Adrenal gland (tissue), 12 donors: ENCODE data around the gene PSMB11. TPM values are rescaled to one million over a fixed set of nuclear protein-coding genes. Genes with fewer than 3 reads are reported as not detected.

ENCODE experiments used
- DNase-seq, 7 donors: peaks; one replicate each; pipeline ENCODE4 v3.0.0-alpha.2; 2019 to 2020
- H3K27ac ChIP-seq, 5 donors: fragments of 200-600 bp; sonication (generic) in 4 of 5; 1 replicate in 3 of 5; 2 replicates in 2 of 5; pipeline versions ENCODE4 v1.5.1 to v1.8.0; 2016 to 2020; ENCODE audit warnings: mild to moderate bottlenecking in 1 of 5
- H3K27me3 ChIP-seq: fragments of 200-600 bp; 2 replicates; pipeline ENCODE4 v1.8.0; 2021
- H3K36me3 ChIP-seq, 2 donors: fragments of 200-600 bp; replicated peaks in 1 of 2; 1 replicate in 1 of 2; 2 replicates in 1 of 2; pipeline versions ENCODE4 v1.5.1 to v1.8.0; 2018 to 2022
- H3K4me1 ChIP-seq, 2 donors: fragments of 200-600 bp; replicated peaks in 1 of 2; 1 replicate in 1 of 2; 2 replicates in 1 of 2; pipeline versions ENCODE4 v1.5.1 to v1.8.0; 2018 to 2021
- H3K4me3 ChIP-seq, 4 donors: fragments of 200-600 bp; sonication (generic) in 3 of 4; one replicate each; pipeline ENCODE4 v1.5.1; 2016 to 2018
- H3K9me3 ChIP-seq, 3 donors: fragments of 200-600 bp; sonication (generic) in 1 of 3; replicated peaks in 1 of 3; 1 replicate in 2 of 3; 2 replicates in 1 of 3; pipeline versions ENCODE4 v1.5.1 to v1.8.0; 2016 to 2021
- POLR2A ChIP-seq, 2 donors: fragments of 450-650 bp; IDR thresholded peaks; one replicate each; pipeline ENCODE4 v1.6.1; 2017; ENCODE audit warnings: antibody characterized with exemption in 2 of 2, mild to moderate bottlenecking in 2 of 2, moderate library complexity in 1 of 2
- WGBS, 4 donors: extraction: QIAGEN DNeasy Blood & Tissue Kit in 2 of 4; methylation state at CpG; one replicate each; pipeline versions ENCODE4 v1.1.5 to v1.1.7; 2013 to 2017; 5-methylcytosine and 5-hydroxymethylcytosine counted together
- intact Hi-C, 2 donors: fragments of 100-400 bp; cut with DNase I; formaldehyde crosslinking; loops; one replicate each; pipeline versions ENCODE4 v1.14.1 to v1.15.0; 2022 to 2023
- polyA plus RNA-seq, 3 donors: library from polyadenylated mRNA; stranded (reverse); fragments of 200-250 nt in 2 of 3; fragments of 350-450 nt in 1 of 3; fragmentation: Illumina TruSeq in 1 of 3; extraction: RNeasy Lipid Tissue Mini Kit (QIAGEN cat#74804) in 1 of 3; gene quantifications; one replicate each; pipeline ENCODE4 v1.2.3, GENCODE V29; 2013 to 2014
- total RNA-seq, 9 donors: library from RNA; depleted of rRNA in 4 of 9; stranded (reverse); fragments of >200 nt in 4 of 9; fragments of 120-200 nt in 1 of 9; fragmentation: NEBNext Ultra II Directional in 1 of 9; extraction: Animal tissue kit (Norgen Biotek cat#: 25700) in 1 of 9; gene quantifications; one replicate each; pipeline versions ENCODE4 v1.1.0 to v1.2.4, GENCODE V29; 2013 to 2023
- TF ChIP-seq, protein P1 (sequence below), 6 experiments: fragments of 450-650 bp in 4 of 6; fragments of 200-600 bp in 2 of 6; sonication (generic) in 1 of 6; IDR thresholded peaks; 1 replicate in 5 of 6; 2 replicates in 1 of 6; pipeline versions ENCODE4 v1.5.1 to v1.8.0; 2016 to 2021; ENCODE audit warnings: antibody characterized with exemption in 6 of 6, mild to moderate bottlenecking in 2 of 6, moderate library complexity in 1 of 6
- donor health status: healthy with polysubstance abuse.
- donor health status: Bipolar disorder and iron deficiency.
- donor health status: DM: yes; HTN: yes; CAD: no.
- donor health status: DM: no; HTN: no; CAD: no.
- donor health status: DM: no; HTN: no; CAD: no.
- donor health status: DM: yes; HTN: yes; CAD: no.

Gene PSMB11
- total and polyA plus RNA-seq, 12 donors: 0.17 TPM; not detected in 11

DNA sequence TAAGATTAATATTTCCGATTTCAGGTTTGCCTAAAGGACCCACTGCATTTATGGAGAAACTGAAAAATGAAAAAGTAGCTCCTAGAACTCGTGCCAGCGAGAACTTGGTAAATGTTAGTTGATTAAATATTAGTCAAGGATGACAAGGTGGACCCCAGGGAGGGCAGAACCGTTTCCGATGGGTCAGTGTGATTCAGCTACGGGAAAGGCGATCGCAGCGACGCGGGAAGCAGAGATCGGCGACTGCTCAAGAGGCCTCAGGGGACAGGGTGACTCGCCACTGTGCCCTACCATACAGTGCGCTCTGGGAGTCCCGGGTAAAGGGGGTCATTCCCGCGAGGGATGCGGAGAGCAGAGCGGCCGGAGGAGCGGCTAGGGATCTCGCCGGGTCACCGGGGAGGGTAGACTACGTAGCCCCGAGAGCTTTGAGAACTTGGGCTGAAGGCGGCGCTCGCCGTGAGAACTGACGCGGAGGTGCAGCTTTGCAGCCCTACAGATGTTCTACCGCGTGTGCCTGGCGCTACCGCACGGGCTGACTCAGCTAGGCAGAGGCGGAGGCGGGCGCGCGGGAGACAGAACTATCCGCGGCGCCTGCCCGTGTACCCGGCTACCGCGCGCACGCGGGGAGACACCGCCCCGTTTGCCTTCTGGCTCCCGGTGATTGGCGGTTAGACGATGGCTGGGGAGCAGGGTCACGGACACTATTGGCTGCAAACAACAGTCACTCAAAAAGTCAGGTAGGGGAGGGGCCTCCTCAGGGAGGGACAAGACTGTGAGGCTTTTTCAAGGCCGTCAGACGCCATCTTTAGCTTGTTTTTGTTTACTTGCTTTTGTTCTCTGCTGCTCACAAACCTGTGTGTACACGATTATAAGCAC is 35.2 kb upstream of the PSMB11 start:
- H3K27ac ChIP-seq: peak overlapping the region; percentile 55 to 97 (median 76)
- DNase-seq: peak; percentile 97 to 99 (median 98)
- H3K4me3 ChIP-seq: peak overlapping the region; percentile 1 to 64 (median 48)
- H3K36me3 ChIP-seq: no peaks in the 10 kb centered on the region
- intact Hi-C loops: no loop called here
- TF ChIP-seq, protein P1, sequence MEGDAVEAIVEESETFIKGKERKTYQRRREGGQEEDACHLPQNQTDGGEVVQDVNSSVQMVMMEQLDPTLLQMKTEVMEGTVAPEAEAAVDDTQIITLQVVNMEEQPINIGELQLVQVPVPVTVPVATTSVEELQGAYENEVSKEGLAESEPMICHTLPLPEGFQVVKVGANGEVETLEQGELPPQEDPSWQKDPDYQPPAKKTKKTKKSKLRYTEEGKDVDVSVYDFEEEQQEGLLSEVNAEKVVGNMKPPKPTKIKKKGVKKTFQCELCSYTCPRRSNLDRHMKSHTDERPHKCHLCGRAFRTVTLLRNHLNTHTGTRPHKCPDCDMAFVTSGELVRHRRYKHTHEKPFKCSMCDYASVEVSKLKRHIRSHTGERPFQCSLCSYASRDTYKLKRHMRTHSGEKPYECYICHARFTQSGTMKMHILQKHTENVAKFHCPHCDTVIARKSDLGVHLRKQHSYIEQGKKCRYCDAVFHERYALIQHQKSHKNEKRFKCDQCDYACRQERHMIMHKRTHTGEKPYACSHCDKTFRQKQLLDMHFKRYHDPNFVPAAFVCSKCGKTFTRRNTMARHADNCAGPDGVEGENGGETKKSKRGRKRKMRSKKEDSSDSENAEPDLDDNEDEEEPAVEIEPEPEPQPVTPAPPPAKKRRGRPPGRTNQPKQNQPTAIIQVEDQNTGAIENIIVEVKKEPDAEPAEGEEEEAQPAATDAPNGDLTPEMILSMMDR (IDR thresholded peaks at IDR 0.05): peak in 2 of 6 experiments; percentile 17 to 30
- TF ChIP-seq POLR2A (IDR thresholded peaks at IDR 0.05): peak; percentile 52 to 89
- H3K9me3 ChIP-seq: no peaks in the 10 kb centered on the region
- H3K27me3 ChIP-seq: no peaks in the 10 kb centered on the region
- H3K4me1 ChIP-seq: peaks cover 0 to 19% of the 10 kb centered on the region in 2 donors
- 0 to 1% (median 1%) methylated on average over 16 to 62 of the region's 62 CpGs for WGBS, 4 donors

GRCh38 chr14:23008831-23009230 is 33.2 kb upstream of the PSMB11 start:
- DNase-seq: no peak
- no peak for TF ChIP-seq POLR2A (IDR thresholded peaks at IDR 0.05)
- TF ChIP-seq, protein P1 (IDR thresholded peaks at IDR 0.05): no peak
- H3K27me3 ChIP-seq: no peaks in the 10 kb centered on the region
- peaks cover 0 to 19% of the 10 kb centered on the region in 2 donors for H3K4me1 ChIP-seq
- intact Hi-C loops: no loop called here
- H3K27ac ChIP-seq: no peak overlapping the region
- no peaks in the 10 kb centered on the region for H3K9me3 ChIP-seq
- 34 to 51% (median 40%) methylated on average over 3 of the region's 3 CpGs for WGBS, 4 donors
- no peaks in the 10 kb centered on the region for H3K36me3 ChIP-seq
- H3K4me3 ChIP-seq: no peak overlapping the region

GRCh38 chr14:23009483-23009938 is 32.5 kb upstream of the PSMB11 start:
- Histone ChIP-seq H3K4me1 (peaks cover 0 to 19% of the 10 kb centered on the region in 2 donors), H3K4me3 (peak overlapping the region in 3 of 4 donors; percentile 47 to 73 (median 67)), H3K27me3 (no peaks in the 10 kb centered on the region), H3K36me3 (no peaks in the 10 kb centered on the region), H3K27ac (peak overlapping the region in 4 of 5 donors; percentile 50 to 83 (median 62)), H3K9me3 (no peaks in the 10 kb centered on the region)
- DNase-seq: no peak
- TF ChIP-seq, protein P1 (IDR thresholded peaks at IDR 0.05): no peak
- TF ChIP-seq POLR2A (IDR thresholded peaks at IDR 0.05): no peak
- 16 to 28% (median 23%) methylated on average over 8 of the region's 8 CpGs for WGBS, 4 donors
- intact Hi-C loops: no loop called here

- DNase-seq: peak; percentile 74 to 87 (median 84)
- H3K4me1 ChIP-seq: peaks cover 0 to 19% of the 10 kb centered on the region in 2 donors
- H3K9me3 ChIP-seq: no peaks in the 10 kb centered on the region
- intact Hi-C loops: no loop called here
- no peaks in the 10 kb centered on the region for H3K36me3 ChIP-seq
- H3K4me3 ChIP-seq: peak within 1 kb of the TSS in 3 of 4 donors; percentile 47 to 73 (median 67)
- H3K27ac ChIP-seq: peak within 1 kb of the TSS in 4 of 5 donors; percentile 50 to 83 (median 74)
- no peaks in the 10 kb centered on the region for H3K27me3 ChIP-seq
- TF ChIP-seq, protein P1 (IDR thresholded peaks at IDR 0.05): no peak
- TF ChIP-seq POLR2A (IDR thresholded peaks at IDR 0.05): peak in 1 of 2 donors; percentile 29
- WGBS, 4 donors: 1 to 2% (median 2%) methylated on average over 28 to 40 of the region's 40 CpGs
These were observed 31.9 kb upstream of the PSMB11 start, which contains the start of gene C14orf93 for GRCh38 chr14:23009939-23010726. Gene C14orf93 (minus strand): TSS chr14:23010143. CDS start chr14:22999023, 11,120 bp downstream.
